Activated T-helper 2 cell treated with anti-CD3 and anti-CD28 coated beads, Interferon-gamma antibody, Interleukin-2, Interleukin-4, amounts not matched to agents 10 μg/mL and 5 μg/mL and 100 μg/mL, durations not matched to agents 14 hours and 24 hours and 36 hours (primary cell): Measurements from ENCODE around the gene RNF182. TPM values are rescaled to one million over a fixed set of nuclear protein-coding genes. Genes with fewer than 3 reads are reported as not detected.

Source experiments
- DNase-seq: peaks from one replicate; pipeline ENCODE4 v3.0.0; 2021; ENCODE audit warnings: low spot score
- H3K27ac Mint-ChIP-seq: one replicate; pipeline ENCODE4 v1.8.0; 2021; ENCODE audit warnings: mixed read lengths
- H3K27me3 Mint-ChIP-seq: one replicate; pipeline ENCODE4 v1.8.0; 2021; ENCODE audit warnings: low read depth, mixed read lengths
- H3K36me3 Mint-ChIP-seq: one replicate; pipeline ENCODE4 v1.8.0; 2021; ENCODE audit warnings: low read depth, mixed read lengths
- H3K4me1 Mint-ChIP-seq: one replicate; pipeline ENCODE4 v1.8.0; 2021; ENCODE audit warnings: low read depth, mixed read lengths
- H3K4me3 Mint-ChIP-seq: one replicate; pipeline ENCODE4 v1.8.0; 2021; ENCODE audit warnings: low read depth, mild to moderate bottlenecking, moderate library complexity, mixed read lengths
- H3K9me3 Mint-ChIP-seq: one replicate; pipeline ENCODE4 v1.8.0; 2021; ENCODE audit warnings: mixed read lengths
- intact Hi-C: fragments of 100-400 bp; cut with micrococcal nuclease; formaldehyde crosslinking; loops from one replicate; pipeline ENCODE4 v1.15.1; 2023
- total RNA-seq: library from RNA; stranded (reverse); gene quantifications from 2 replicates; pipeline ENCODE4 v1.2.3, GENCODE V29; 2022

Gene RNF182
- total RNA-seq, 1 donor from 2014 or later = not detected

DNA sequence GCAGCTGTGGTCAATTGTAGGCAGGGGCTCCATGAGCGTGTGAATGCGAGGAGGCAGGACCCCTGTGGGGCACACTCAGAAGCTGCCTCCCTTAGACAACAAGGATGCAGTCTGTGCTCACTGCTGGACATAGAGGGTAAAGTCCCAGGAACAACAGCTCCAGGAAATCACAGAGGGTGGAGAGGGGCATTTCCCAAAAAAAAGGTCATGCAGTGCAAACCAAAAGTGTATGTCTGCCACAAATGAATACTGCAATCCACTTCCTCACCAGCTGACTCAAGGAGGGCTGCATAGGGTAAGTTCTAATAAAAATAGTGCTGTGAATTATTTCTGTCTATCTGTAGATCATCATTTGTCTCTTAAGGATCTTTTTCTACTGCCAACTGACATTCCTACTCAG lies 95.8 kb downstream of the RNF182 start:
- H3K9me3 Mint-ChIP-seq = no peaks in the 10 kb centered on the region
- H3K36me3 Mint-ChIP-seq = no peaks in the 10 kb centered on the region
- no peak overlapping the region for H3K4me3 Mint-ChIP-seq
- no peak overlapping the region for H3K27ac Mint-ChIP-seq
- intact Hi-C loops = no loop called here
- peaks cover 20% of the 10 kb centered on the region for H3K27me3 Mint-ChIP-seq
- peaks cover 4% of the 10 kb centered on the region for H3K4me1 Mint-ChIP-seq
- DNase-seq = no peak

DNA sequence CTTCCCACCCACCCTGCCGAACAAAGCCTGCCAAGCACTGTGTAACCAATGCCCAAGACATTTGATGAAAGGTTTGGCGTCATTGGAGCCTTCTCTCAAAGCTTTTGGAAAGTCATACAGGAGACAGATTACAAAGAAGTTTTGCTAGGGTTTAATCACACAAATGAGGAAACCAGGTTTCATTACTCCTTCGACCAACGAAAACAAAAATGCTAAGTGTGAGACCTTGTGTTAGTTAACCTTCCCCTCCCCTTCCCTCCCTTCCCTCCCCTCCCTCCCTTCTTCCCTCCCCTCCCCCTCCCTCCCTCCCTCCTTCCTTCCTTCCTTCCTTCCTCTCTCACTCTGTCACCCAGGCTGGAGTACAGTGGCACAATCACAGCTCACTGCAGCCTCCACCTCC lies 96.7 kb downstream of the RNF182 start:
- no peak overlapping the region for H3K4me3 Mint-ChIP-seq
- no peak for DNase-seq
- H3K9me3 Mint-ChIP-seq = no peaks in the 10 kb centered on the region
- H3K4me1 Mint-ChIP-seq = peaks cover 4% of the 10 kb centered on the region
- no peaks in the 10 kb centered on the region for H3K36me3 Mint-ChIP-seq
- intact Hi-C loops = no loop called here
- H3K27ac Mint-ChIP-seq = no peak overlapping the region
- H3K27me3 Mint-ChIP-seq = peaks cover 28% of the 10 kb centered on the region

DNA sequence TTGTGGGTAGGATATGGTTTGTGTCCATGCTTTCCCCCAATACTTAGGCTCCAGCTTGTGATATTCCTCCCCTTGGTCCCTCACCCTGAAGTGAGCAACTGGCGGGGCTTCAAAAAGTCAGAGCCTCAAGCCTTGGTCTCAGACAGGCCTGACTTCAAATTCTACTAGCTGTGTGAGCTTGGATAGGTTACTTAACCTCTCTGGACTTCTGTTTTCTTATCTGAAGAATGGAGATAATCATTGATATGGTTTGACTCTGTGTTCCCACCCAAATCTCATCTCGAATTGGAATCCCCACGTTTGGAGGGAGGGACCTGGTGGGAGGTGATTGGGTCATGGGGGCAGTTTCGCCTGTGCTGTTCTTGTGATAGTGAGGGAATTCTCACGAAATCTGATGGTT lies 97.9 kb downstream of the RNF182 start:
- no peak overlapping the region for H3K27ac Mint-ChIP-seq
- H3K9me3 Mint-ChIP-seq = no peaks in the 10 kb centered on the region
- intact Hi-C loops = no loop called here
- H3K36me3 Mint-ChIP-seq = no peaks in the 10 kb centered on the region
- H3K4me1 Mint-ChIP-seq = peaks cover 4% of the 10 kb centered on the region
- H3K27me3 Mint-ChIP-seq = peaks cover 36% of the 10 kb centered on the region
- H3K4me3 Mint-ChIP-seq = no peak overlapping the region
- no peak for DNase-seq

DNA sequence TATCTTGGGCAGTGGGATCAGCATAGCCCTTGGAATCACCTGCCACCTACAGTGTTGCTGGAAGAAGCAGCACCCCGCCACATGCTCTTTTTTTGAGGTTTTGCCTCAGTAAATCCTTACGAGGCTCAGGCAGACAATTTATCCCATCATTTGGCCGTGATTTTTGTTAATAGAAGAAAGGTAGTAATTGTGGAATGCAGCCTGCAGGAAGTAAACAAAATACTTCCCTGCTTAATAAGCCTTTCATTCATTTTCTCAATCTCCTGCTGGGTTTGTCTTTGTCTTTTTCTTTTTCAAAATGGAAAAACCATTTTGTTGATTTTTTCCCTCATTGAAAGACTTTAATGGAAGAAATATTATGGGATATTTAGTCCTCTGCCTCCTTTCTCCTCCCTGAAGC lies 99.1 kb downstream of the RNF182 start:
- Mint-ChIP-seq H3K27me3 (peaks cover 42% of the 10 kb centered on the region), H3K27ac (no peak overlapping the region), H3K4me1 (peaks cover 4% of the 10 kb centered on the region), H3K36me3 (no peaks in the 10 kb centered on the region), H3K9me3 (no peaks in the 10 kb centered on the region), H3K4me3 (no peak overlapping the region)
- intact Hi-C loops = no loop called here
- DNase-seq = no peak

DNA sequence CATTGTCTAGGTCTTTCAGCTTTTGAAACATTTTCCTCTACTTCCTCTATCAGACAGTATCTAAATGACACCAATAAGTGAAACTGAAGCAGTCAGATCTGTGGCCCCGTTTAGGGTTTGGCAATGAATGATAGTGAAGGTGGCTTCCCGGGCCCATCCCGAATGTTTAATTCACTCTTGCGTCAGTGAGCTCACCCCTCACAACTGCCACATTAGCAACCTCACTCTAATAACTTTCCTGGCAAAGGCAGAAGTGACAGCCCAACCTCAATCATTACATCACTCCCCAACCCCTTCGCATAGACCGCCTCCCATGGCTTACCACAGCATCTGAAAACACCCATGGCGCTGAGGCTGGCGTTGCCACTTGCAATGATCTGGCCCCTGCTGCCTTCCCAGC lies 100.4 kb downstream of the RNF182 start:
- DNase-seq = no peak
- intact Hi-C loops = no loop called here
- H3K27me3 Mint-ChIP-seq = peaks cover 49% of the 10 kb centered on the region
- H3K36me3 Mint-ChIP-seq = no peaks in the 10 kb centered on the region
- peaks cover 4% of the 10 kb centered on the region for H3K4me1 Mint-ChIP-seq
- H3K4me3 Mint-ChIP-seq = no peak overlapping the region
- no peaks in the 10 kb centered on the region for H3K9me3 Mint-ChIP-seq
- H3K27ac Mint-ChIP-seq = no peak overlapping the region

- no peaks in the 10 kb centered on the region for H3K36me3 Mint-ChIP-seq
- no peaks in the 10 kb centered on the region for H3K9me3 Mint-ChIP-seq
- intact Hi-C loops = no loop called here
- DNase-seq = no peak
- peaks cover 51% of the 10 kb centered on the region for H3K27me3 Mint-ChIP-seq
- H3K4me1 Mint-ChIP-seq = peaks cover 4% of the 10 kb centered on the region
- no peak overlapping the region for H3K4me3 Mint-ChIP-seq
- H3K27ac Mint-ChIP-seq = no peak overlapping the region
These were observed 102.2 kb downstream of the RNF182 start for GRCh38 chr6:14026831-14027539.

- H3K4me1 Mint-ChIP-seq = peaks cover 4% of the 10 kb centered on the region
- H3K4me3 Mint-ChIP-seq = no peak overlapping the region
- H3K27ac Mint-ChIP-seq = no peak overlapping the region
- intact Hi-C loops = no loop called here
- no peak for DNase-seq
- H3K27me3 Mint-ChIP-seq = peaks cover 49% of the 10 kb centered on the region
- H3K36me3 Mint-ChIP-seq = no peaks in the 10 kb centered on the region
- no peaks in the 10 kb centered on the region for H3K9me3 Mint-ChIP-seq
These were observed 103.9 kb downstream of the RNF182 start for GRCh38 chr6:14028631-14029030.

DNA sequence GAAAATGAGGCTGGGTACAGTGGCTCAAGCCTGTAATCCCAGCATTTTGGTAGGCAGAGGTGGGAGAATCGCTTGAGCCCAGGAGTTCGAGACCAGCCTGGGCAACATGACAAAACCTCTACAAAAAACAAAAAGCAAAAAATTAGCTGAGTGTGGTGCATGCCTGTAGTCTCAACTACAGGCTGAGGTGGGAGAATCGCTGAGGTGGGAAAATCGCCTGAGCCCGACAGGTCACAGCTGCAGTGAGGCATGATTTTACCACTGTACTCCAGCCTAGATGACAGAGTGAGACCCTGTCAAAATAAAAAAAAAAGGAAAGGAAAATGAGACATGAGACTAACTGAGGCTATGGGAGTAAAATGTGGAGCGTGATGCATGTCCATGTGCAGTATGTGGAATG lies 104.9 kb downstream of the RNF182 start:
- intact Hi-C loops = no loop called here
- no peak overlapping the region for H3K4me3 Mint-ChIP-seq
- H3K27ac Mint-ChIP-seq = no peak overlapping the region
- peaks cover 4% of the 10 kb centered on the region for H3K4me1 Mint-ChIP-seq
- H3K27me3 Mint-ChIP-seq = peaks cover 47% of the 10 kb centered on the region
- no peak for DNase-seq
- H3K36me3 Mint-ChIP-seq = no peaks in the 10 kb centered on the region
- no peaks in the 10 kb centered on the region for H3K9me3 Mint-ChIP-seq

Other genes starting within 250 kb of the RNF182 start
- gene RANBP9, start 213.1 kb upstream of the RNF182 start, total RNA-seq = 50.7 and 55.7 TPM in 2 replicates
- gene MCUR1, start 110.4 kb upstream of the RNF182 start, total RNA-seq = 39.8 and 41.4 TPM in 2 replicates
- gene CD83, start 192.8 kb downstream of the RNF182 start, total RNA-seq = 145 and 150 TPM in 2 replicates